Chondrocyte (in vitro differentiated cells): Measurements from ENCODE around the gene FBLIM1. TPM values are rescaled to one million over a fixed set of nuclear protein-coding genes. Genes with fewer than 3 reads are reported as not detected.

ENCODE experiments used
- DNase-seq: peaks from one replicate; pipeline ENCODE4 v3.0.0; 2021; ENCODE audit warnings: mixed read lengths, low spot score
- H3K27ac Mint-ChIP-seq: one replicate; pipeline ENCODE4 v1.8.0; 2021; ENCODE audit warnings: mild to moderate bottlenecking, moderate library complexity, mixed read lengths; ENCODE audit not compliant: unreplicated experiment
- H3K27me3 Mint-ChIP-seq: 2 replicates; pipeline ENCODE4 v1.8.0; 2021; ENCODE audit warnings: low read depth, mixed read lengths
- H3K36me3 Mint-ChIP-seq: 2 replicates; pipeline ENCODE4 v1.8.0; 2021; ENCODE audit warnings: low read depth, mixed read lengths
- H3K4me1 Mint-ChIP-seq: 2 replicates; pipeline ENCODE4 v1.8.0; 2021; ENCODE audit warnings: low read depth, mild to moderate bottlenecking, mixed read lengths
- H3K4me3 Mint-ChIP-seq: one replicate; pipeline ENCODE4 v1.8.0; 2021; ENCODE audit warnings: mild to moderate bottlenecking, moderate library complexity, mixed read lengths; ENCODE audit not compliant: unreplicated experiment
- H3K9me3 Mint-ChIP-seq: 2 replicates; pipeline ENCODE4 v1.8.0; 2021; ENCODE audit warnings: low read depth, mixed read lengths
- total RNA-seq: library from RNA; stranded (reverse); gene quantifications from 3 replicates; pipeline ENCODE4 v1.2.1, GENCODE V29; 2021
- TF ChIP-seq, protein P1 (sequence below): fragments of 200-600 bp; sonication (generic); IDR thresholded peaks from 2 replicates; pipeline ENCODE4 v1.5.0; 2021; ENCODE audit warnings: antibody characterized with exemption, mild to moderate bottlenecking, moderate library complexity

Gene FBLIM1
- total RNA-seq, 1 donor from 2014 or later = 492 TPM

DNA sequence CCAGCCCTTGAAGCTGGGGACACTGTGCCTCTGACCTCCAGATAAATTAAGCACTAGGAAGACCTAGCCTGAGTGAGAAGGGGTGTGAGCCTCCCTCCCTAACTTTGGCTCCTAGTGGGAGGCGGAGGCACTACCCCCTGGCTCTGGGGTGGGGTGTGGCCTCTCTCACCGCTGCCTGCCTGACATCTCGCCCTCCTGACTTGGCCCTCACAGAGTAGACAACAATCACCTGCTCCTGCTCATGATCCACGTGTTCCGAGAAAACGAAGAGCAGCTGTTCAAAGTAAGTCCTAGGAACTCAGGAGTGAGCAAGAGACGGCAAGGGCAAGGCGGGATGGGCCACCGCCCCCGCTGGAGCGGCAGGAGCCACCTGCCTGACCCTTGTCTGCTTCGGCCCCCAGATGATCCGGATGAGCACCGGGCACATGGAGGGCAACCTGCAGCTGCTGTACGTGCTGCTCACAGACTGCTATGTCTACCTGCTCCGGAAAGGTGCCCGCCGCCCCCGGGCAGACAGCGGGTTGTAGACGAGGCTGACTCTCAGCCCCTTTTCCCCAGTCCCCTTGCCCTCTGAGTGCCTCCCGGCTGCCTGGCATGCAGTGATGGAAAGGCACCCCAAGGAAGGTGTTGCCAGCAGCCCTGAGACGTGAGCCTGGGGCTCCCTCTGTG, 30.6 kb upstream of the FBLIM1 start:
- Mint-ChIP-seq H3K27ac (no peak overlapping the region), H3K4me1 (peaks cover 4% of the 10 kb centered on the region), H3K36me3 (peaks cover 22% of the 10 kb centered on the region), H3K27me3 (no peaks in the 10 kb centered on the region), H3K4me3 (no peak overlapping the region), H3K9me3 (no peaks in the 10 kb centered on the region)
- no peak for DNase-seq
- TF ChIP-seq, protein P1, sequence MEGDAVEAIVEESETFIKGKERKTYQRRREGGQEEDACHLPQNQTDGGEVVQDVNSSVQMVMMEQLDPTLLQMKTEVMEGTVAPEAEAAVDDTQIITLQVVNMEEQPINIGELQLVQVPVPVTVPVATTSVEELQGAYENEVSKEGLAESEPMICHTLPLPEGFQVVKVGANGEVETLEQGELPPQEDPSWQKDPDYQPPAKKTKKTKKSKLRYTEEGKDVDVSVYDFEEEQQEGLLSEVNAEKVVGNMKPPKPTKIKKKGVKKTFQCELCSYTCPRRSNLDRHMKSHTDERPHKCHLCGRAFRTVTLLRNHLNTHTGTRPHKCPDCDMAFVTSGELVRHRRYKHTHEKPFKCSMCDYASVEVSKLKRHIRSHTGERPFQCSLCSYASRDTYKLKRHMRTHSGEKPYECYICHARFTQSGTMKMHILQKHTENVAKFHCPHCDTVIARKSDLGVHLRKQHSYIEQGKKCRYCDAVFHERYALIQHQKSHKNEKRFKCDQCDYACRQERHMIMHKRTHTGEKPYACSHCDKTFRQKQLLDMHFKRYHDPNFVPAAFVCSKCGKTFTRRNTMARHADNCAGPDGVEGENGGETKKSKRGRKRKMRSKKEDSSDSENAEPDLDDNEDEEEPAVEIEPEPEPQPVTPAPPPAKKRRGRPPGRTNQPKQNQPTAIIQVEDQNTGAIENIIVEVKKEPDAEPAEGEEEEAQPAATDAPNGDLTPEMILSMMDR = no peak

DNA sequence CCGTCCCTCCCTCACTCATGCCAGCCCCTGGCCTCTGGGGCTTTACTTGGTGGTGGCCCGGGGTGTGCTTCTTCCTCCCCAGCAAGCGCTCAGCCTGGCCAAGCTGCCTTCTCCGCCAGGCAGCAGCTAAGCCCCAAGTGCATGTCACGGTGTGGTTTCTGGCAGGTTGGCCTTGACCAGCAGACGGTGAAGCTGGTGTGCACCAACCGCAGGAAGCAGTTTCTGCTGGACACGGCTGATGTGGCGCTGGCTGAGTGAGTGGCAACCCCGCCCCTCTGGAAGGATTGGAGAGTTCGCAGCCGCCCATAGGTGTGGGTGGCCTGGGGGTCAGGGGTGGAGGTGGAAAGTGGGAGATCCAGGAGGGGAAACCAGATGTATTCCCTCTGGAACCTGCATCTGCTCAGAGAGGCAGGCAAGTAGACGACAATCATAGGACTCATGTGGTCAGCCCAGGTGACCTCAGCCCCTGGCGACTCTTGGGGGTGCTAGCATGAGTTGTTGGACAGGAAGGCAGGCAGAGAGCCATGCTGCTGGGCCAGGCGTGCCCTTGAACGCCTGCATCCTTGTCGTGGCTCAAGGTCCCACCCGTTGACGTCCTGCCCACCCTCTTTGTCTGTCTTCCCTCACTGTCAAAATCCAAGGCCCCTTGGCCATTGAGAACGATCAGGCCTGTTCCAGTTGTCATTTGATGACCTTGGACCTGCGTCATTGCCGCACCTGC, 29.5 kb upstream of the FBLIM1 start:
- no peak for DNase-seq
- H3K27me3 Mint-ChIP-seq = no peaks in the 10 kb centered on the region
- peaks cover 27% of the 10 kb centered on the region for H3K36me3 Mint-ChIP-seq
- no peak overlapping the region for H3K27ac Mint-ChIP-seq
- H3K4me1 Mint-ChIP-seq = peaks cover 3% of the 10 kb centered on the region
- TF ChIP-seq, protein P1 = no peak
- no peaks in the 10 kb centered on the region for H3K9me3 Mint-ChIP-seq
- H3K4me3 Mint-ChIP-seq = no peak overlapping the region

DNA sequence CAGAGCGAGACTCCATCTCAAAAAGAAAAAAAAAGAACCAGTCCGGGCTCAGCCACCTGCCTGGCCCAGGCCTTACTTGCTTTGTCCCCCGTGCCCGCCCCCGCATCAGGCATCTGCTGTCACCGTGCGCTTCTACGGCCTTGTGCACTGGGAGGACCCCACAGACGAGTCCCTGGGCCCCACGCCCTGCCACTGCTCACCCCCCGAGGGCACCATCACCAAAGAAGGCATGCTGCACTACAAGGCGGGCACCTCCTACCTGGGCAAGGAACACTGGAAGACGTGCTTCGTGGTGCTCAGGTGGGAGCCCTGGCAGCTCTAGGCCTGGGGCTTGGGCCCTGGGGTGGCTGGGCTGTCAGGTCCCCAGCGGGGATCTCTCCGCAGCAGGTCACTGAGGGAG, 28.2 kb upstream of the FBLIM1 start:
- DNase-seq = peak; percentile 91
- no peak overlapping the region for H3K4me3 Mint-ChIP-seq
- H3K36me3 Mint-ChIP-seq = peaks cover 25% of the 10 kb centered on the region
- no peaks in the 10 kb centered on the region for H3K4me1 Mint-ChIP-seq
- H3K27ac Mint-ChIP-seq = no peak overlapping the region
- H3K9me3 Mint-ChIP-seq = no peaks in the 10 kb centered on the region
- H3K27me3 Mint-ChIP-seq = no peaks in the 10 kb centered on the region
- TF ChIP-seq, protein P1 = no peak

DNA sequence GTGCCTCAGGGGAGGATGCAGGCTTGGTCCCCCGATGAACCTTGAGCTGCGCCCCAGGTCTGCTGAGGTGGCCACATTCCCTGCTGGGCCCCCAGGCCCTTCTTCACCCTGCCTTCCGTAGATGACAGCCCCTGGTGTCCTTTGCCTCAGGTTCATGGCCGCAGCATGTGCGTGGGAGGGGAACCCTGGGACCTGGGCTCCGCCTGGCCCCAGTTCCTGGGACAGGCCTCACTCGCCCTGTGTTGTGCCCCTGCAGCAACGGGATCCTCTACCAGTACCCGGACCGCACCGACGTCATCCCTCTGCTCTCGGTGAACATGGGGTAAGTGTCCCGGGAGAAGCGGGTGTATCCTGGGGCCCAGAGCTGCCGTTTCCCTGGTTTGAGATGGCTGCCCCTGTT, 27.7 kb upstream of the FBLIM1 start:
- Mint-ChIP-seq H3K27ac (no peak overlapping the region), H3K9me3 (no peaks in the 10 kb centered on the region), H3K36me3 (peaks cover 24% of the 10 kb centered on the region), H3K27me3 (no peaks in the 10 kb centered on the region), H3K4me3 (no peak overlapping the region), H3K4me1 (no peaks in the 10 kb centered on the region)
- no peak for DNase-seq
- TF ChIP-seq, protein P1 = no peak

DNA sequence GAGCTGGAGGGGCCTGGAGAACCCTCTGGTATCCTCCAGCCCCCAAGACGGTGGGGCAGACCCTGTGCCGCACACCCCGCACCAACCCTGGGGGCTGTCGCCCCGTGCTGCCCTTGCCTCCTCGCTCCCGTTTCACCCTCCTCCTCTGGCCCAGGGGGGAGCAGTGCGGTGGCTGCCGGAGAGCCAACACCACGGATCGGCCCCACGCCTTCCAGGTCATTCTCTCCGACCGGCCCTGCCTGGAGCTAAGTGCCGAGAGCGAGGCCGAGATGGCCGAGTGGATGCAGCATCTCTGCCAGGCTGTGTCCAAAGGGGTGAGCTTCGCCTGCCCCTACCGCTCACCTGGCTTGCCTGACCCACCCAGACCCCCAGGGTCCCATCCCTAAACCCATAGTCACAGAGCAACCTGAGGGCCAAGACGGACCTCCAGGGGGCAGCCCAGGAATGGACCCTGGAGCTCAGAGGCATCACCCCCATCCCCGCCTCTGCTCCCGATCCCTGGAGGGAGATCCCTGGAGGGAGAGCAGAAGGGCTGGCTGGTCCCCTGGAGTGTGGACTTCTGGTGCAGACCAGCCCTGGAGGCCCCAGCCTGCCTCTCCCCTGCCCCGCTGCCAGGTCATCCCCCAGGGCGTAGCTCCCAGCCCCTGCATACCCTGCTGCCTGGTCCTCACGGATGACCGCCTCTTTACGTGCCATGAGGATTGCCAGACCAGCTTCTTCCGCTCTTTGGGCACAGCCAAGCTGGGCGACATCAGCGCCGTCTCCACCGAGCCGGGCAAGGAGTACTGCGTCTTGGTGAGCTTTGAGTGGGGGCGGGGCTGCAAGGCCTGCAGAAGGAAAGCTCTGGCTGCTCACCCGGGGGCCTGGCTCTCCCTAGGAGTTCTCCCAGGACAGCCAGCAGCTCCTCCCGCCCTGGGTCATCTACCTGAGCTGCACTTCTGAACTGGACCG, 26.6 kb upstream of the FBLIM1 start:
- Mint-ChIP-seq H3K9me3 (no peaks in the 10 kb centered on the region), H3K4me3 (no peak overlapping the region), H3K27me3 (no peaks in the 10 kb centered on the region), H3K36me3 (peaks cover 19% of the 10 kb centered on the region), H3K27ac (no peak overlapping the region), H3K4me1 (no peaks in the 10 kb centered on the region)
- TF ChIP-seq, protein P1 = no peak
- no peak for DNase-seq
